CD4-positive, alpha-beta T cell treated with Interleukin-6 at 100 ng/mL for 8 hours (primary cell): Measurements from ENCODE around the gene SYT1.
"Not testable (repeated sequence)": the region's sequence is repeated elsewhere in the genome, so short reads cannot be mapped to it uniquely, and the experiment has no call there.

Experiments
- DNase-seq: peaks from one replicate; pipeline ENCODE4 v3.0.0-alpha.2; 2020; ENCODE audit warnings: mixed read lengths, low spot score

SYT1 gene

GRCh38 chr12:79140711-79141110, 276.1 kb downstream of the SYT1 start:
- DNase-seq, result no peak

- DNase-seq, result no peak
Measured at GRCh38 chr12:79141776-79142175, 277.2 kb downstream of the SYT1 start.

GRCh38 chr12:79143803-79144202, 279.2 kb downstream of the SYT1 start:
- DNase-seq, result no peak

GRCh38 chr12:79151956-79152355, 287.4 kb downstream of the SYT1 start:
- DNase-seq, result no peak

- DNase-seq, result no peak
Measured at GRCh38 chr12:79155683-79156082, 291.1 kb downstream of the SYT1 start.

GRCh38 chr12:79156846-79157463, 292.4 kb downstream of the SYT1 start:
- DNase-seq, result no peak

GRCh38 chr12:79161249-79161934, 296.8 kb downstream of the SYT1 start:
- no peak for DNase-seq

- DNase-seq, result no peak
Measured at GRCh38 chr12:79162147-79162772, 297.7 kb downstream of the SYT1 start.

- no peak for DNase-seq
Measured at GRCh38 chr12:79162948-79163347, 298.4 kb downstream of the SYT1 start.

- no peak for DNase-seq
Measured at GRCh38 chr12:79164890-79165289, 300.3 kb downstream of the SYT1 start.

GRCh38 chr12:79168687-79169086, 304.1 kb downstream of the SYT1 start:
- no peak for DNase-seq

- DNase-seq, result no peak
Measured at GRCh38 chr12:79174626-79175025, 310.1 kb downstream of the SYT1 start.

- DNase-seq, result no peak
Measured at GRCh38 chr12:79183003-79183402, 318.4 kb downstream of the SYT1 start.

- no peak for DNase-seq
Measured at GRCh38 chr12:79183926-79184325, 319.4 kb downstream of the SYT1 start.

GRCh38 chr12:79186506-79186905, 321.9 kb downstream of the SYT1 start:
- DNase-seq, result no peak

- no peak for DNase-seq
Measured at GRCh38 chr12:79187032-79187431, 322.5 kb downstream of the SYT1 start.

- no peak for DNase-seq
Measured at GRCh38 chr12:79191391-79191790, 326.8 kb downstream of the SYT1 start.

GRCh38 chr12:79194595-79194994, 330.0 kb downstream of the SYT1 start:
- DNase-seq, result no peak

- no peak for DNase-seq
Measured at GRCh38 chr12:79199166-79199565, 334.6 kb downstream of the SYT1 start.

- no peak for DNase-seq
Measured at GRCh38 chr12:79200176-79200575, 335.6 kb downstream of the SYT1 start.

- DNase-seq, result no peak
Measured at GRCh38 chr12:79203058-79203647, 338.6 kb downstream of the SYT1 start.

- no peak for DNase-seq
Measured at GRCh38 chr12:79206871-79207270, 342.3 kb downstream of the SYT1 start.

GRCh38 chr12:79210403-79210802, 345.8 kb downstream of the SYT1 start:
- DNase-seq, result not testable (repeated sequence)
